Activated naive CD4-positive, alpha-beta T cell treated with Interleukin-2 at 50 U/mL for 16 hours (primary cell): ENCODE measurements around the gene CDKL5.

ENCODE experiments used
- DNase-seq: peaks from one replicate; pipeline ENCODE4 v3.0.0-alpha.2; 2020

CDKL5 gene

GRCh38 chrX:18702362-18703195 lies 277.2 kb downstream of the CDKL5 start:
- DNase-seq = no peak
